ENCODE results near the gene WNK4.
A peak's percentile ranks its signal among the peaks of the same experiment; 100 is the strongest.

The WNK4 gene

GRCh38 chr17:42774066-42774745 lies 6.2 kb upstream of the WNK4 start:
- no peak for TF ChIP-seq CTCF (conservative IDR thresholded peaks at IDR 0.05; ENCODE audit: low read length)
- H3K4me3 ChIP-seq (ENCODE audit: low read length) = peak overlapping the region; percentile 97
- peak; percentile 49 for DNase-seq (ENCODE audit: low read depth)

GRCh38 chr17:42775534-42776098 lies 4.8 kb upstream of the WNK4 start:
- DNase-seq (ENCODE audit: low read depth) = no peak
- no peak overlapping the region for H3K4me3 ChIP-seq (ENCODE audit: low read length)
- TF ChIP-seq CTCF (conservative IDR thresholded peaks at IDR 0.05; ENCODE audit: low read length) = no peak

GRCh38 chr17:42778570-42778969 lies 1.8 kb upstream of the WNK4 start:
- no peak overlapping the region for H3K4me3 ChIP-seq (ENCODE audit: low read length)
- no peak for TF ChIP-seq CTCF (conservative IDR thresholded peaks at IDR 0.05; ENCODE audit: low read length)
- DNase-seq (ENCODE audit: low read depth) = no peak

GRCh38 chr17:42779304-42779935 lies 990 bp upstream of the WNK4 start:
- TF ChIP-seq CTCF (conservative IDR thresholded peaks at IDR 0.05; ENCODE audit: low read length) = no peak
- no peak for DNase-seq (ENCODE audit: low read depth)
- no peak overlapping the region; the same call in 1 of the 2 replicates for H3K4me3 ChIP-seq (ENCODE audit: low read length)

- H3K4me3 ChIP-seq (ENCODE audit: low read length) = peak overlapping the region; percentile 78
- no peak for TF ChIP-seq CTCF (conservative IDR thresholded peaks at IDR 0.05; ENCODE audit: low read length)
- DNase-seq (ENCODE audit: low read depth) = no peak
These were observed 635 bp downstream of the WNK4 start for GRCh38 chr17:42780851-42781638.

- no peak for TF ChIP-seq CTCF (conservative IDR thresholded peaks at IDR 0.05; ENCODE audit: low read length)
- peak overlapping the region; percentile 78 for H3K4me3 ChIP-seq (ENCODE audit: low read length)
- no peak for DNase-seq (ENCODE audit: low read depth)
These were observed 1.3 kb downstream of the WNK4 start for GRCh38 chr17:42781639-42782165.
